HG02938 (cell line): ENCODE data around the gene CMTM4.
A peak's percentile ranks its signal among the peaks of the same experiment; 100 is the strongest.
"Not testable (repeated sequence)": the region's sequence is repeated elsewhere in the genome, so short reads cannot be mapped to it uniquely, and the experiment has no call there.

Experiments used
- ATAC-seq: cut with Tn5 transposase; IDR thresholded peaks from one replicate; pipeline ENCODE4 v1.9.1; 2021; ENCODE audit warnings: mild to moderate bottlenecking, moderate library complexity; ENCODE audit not compliant: unreplicated experiment

CMTM4 gene

DNA sequence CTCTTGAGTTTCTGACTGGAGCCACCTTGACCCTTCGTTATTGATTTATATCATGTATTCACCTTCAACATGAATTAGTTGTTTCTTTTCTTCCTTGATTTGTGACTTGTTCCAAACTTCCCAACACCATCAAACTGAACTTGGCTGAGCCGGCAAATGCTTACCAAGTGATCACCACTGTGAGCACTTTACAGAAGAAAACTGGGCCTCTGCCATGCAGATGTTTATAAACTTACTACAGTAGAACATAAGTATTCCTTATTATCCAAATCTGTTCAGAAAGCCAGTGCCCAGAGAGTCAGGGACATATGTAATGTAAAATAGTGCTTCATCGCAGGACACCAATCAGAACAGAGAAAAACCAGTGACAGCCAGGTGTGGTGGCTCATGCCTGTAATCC, 19.9 kb downstream of the CMTM4 start:
- ATAC-seq = no peak

DNA sequence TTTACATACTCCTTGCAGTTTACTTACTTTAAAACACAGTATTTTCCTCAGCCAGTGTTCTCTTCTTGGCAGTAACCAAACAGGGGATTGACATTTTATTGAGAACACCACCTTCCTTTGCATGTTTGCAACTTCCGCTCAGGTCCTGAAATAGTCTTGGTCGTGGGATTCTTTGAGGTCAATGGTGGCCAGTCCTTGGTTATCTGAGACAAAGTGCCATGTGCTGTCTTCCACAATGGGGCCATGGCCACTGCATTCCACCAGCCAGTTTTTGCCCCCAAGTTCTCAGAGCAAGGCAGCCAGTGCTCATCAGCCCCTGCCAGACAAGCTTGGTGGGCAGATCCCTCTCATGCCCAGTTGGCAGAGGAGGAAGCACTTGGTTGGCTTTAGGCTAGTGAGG, 22.9 kb downstream of the CMTM4 start:
- no peak for ATAC-seq

- no peak for ATAC-seq
These were observed 25.7 kb downstream of the CMTM4 start for GRCh38 chr16:66670691-66671388.

GRCh38 chr16:66668777-66669444, 27.6 kb downstream of the CMTM4 start:
- ATAC-seq = no peak

GRCh38 chr16:66667944-66668343, 28.6 kb downstream of the CMTM4 start:
- no peak for ATAC-seq

DNA sequence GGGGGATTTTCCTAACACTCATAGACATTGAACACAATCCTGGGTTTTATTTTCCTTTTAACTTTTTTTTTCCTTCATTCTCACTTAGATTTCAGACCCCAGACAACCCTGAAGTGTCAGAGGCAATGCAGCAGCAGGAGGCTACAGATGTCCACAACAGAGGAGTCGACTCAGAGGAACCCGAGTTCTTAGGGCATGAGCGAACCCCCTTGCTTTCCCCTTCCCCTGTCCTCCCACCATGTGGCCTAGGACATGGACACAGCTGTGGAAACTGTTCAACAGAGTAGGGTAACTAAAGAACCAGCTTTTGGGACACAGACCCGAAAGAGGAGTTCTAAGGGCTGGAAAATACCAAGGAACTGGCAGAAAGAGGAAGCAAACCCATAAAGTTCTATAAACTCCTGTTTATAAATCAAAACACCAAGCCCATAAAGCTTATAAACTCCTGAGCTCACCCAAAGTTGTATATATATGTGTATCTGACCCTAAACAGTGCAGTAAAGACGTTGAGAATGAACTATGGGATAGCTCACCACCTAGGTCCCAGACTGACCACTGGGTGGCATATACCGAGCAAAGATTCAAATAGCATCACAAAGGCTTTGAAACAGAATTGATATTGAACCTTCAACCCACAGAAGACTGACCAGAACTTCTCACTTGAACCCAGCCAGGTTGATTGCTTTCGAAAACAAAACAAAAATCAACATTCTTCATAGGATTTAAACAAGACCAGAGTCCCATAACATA, 33.9 kb downstream of the CMTM4 start:
- ATAC-seq = no peak

GRCh38 chr16:66661671-66662346, 34.7 kb downstream of the CMTM4 start:
- ATAC-seq = not testable (repeated sequence)

DNA sequence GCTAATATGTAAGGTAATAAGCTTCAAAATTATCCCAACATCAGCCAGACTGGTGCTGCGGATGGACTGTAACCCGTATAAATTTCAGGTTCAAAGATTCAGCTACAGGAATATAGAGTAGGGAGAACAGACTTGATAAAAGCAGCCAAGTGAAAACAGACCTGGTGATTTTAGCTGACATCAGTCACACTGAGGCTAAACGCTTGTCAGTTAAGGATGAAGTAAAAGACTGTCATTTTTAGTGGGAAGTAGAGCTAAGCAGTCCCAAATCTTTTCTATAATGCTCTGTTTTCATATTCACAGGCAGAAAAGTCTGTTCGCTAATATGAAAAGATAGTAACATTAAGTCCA, 35.4 kb downstream of the CMTM4 start:
- ATAC-seq = no peak

DNA sequence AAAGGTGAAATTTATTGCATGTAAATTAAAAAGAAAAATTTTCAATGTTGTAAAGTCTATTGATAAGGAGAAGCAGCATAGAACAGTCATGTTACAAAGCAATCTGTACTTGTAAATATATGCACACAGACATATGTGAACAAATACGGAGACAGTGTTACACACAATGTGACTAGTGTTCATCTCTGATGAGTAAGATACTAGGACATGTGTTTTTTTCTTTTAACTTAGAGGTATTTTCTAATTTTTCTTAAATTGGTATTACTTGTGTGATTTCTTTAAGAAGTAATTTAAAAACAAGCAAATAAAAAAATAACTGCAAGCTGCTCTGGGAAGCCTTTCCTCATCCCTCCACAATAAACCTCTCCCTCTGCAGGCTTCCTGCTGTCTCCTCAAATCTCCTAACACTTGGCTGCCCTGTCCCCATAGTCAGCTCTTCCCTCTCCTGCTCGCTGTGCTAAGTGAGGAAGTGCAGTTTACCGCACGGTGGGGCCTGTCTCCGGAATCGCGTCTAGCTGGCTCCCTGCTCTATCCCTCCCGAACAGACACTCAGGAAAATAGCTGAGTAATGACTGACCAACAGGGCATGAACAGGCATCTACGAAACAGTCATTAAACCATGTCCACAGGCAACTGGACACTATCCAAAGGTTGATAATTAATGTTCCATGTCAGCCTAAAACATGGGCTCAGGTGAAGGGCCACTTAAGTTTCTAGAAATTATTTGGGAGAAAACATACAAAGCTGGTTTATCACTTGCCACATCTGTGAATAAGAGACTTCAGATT, 35.9 kb downstream of the CMTM4 start:
- no peak for ATAC-seq

DNA sequence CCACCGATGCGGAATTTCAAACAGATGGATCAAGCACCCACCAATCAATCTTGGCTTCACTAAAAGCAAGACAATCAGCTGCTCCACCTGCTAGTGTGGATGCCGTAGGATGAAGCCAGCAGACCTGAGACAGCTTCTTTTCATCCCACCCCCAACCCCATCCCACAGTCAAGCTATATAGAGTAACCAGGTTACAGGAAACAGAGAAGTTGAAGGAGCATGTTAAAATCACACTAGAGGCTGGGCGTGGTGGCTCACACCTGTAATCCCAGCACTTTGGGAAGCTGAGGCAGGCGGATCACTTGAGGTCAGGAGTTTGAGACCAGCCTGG, 37.7 kb downstream of the CMTM4 start:
- no peak for ATAC-seq

DNA sequence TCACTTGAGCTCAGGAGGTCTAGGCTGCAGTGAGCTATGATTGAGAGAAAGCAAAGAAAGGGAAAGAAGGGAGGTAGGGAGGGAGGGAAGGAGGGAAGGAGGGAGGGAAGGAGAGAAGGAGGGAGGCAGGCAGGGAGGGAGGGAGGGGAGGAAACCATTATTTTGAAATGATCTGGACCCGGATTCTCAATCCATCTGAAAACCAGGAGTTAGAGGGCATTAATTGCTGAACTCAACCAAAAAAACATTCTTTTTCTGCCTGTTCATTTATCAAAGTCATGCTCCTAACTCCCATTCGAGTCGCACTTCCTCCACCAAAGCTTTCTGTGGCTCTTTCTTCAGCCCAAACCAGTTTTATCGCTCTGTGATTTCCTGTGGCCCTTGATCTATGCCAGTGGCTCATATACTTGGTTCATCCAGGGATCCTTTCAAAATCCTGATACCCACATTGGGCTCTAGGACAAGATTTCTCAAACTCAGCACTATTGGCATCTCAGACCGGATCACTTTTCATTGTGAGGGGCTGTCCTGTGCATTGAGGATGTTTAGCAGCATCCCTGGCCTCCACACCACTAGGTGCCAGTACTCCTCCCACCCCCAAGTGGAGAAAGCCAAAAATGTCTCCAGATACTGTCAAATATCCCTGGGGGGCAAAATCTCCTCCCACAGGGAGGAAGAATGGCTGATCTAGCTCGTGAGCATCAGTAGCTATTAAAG, 38.2 kb downstream of the CMTM4 start:
- no peak for ATAC-seq

GRCh38 chr16:66656547-66656946, 40.0 kb downstream of the CMTM4 start:
- ATAC-seq = no peak

GRCh38 chr16:66653581-66654350, 42.8 kb downstream of the CMTM4 start:
- no peak for ATAC-seq

DNA sequence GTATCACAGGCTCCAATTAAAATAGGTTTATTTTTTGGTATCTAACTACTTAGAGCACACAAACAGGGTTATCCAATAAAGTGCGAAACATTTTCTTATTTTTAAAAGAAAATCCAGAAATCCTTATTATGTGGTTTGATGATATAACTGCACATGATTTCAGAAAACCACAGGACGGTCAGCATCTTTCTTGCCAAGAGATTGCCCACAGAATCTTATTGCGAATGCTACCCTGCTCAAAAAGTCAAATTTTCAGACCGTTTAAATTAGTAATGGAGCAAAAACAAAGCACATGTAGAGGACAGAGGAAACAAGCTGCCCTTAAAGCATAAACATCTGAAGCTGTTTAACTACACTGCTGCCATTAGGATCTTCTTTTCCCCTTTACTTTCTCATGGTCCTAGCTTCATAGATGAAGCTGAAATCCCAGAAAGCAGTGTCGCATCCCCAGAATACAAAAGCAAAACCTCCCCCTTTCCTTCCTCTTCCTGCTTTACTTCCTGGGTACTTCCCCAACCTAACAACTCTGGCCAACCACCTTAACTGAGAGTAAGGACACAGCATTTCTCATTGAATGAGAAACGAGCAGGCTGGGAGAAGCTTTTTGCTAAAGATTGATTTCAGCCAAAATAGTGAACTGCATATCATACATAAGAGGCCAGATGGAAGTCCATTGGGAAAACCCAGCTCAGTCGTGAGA, 43.7 kb downstream of the CMTM4 start:
- no peak for ATAC-seq

- ATAC-seq = no peak
These were observed 44.6 kb downstream of the CMTM4 start for GRCh38 chr16:66651965-66652364.

GRCh38 chr16:66651474-66651765, 45.1 kb downstream of the CMTM4 start:
- no peak for ATAC-seq

DNA sequence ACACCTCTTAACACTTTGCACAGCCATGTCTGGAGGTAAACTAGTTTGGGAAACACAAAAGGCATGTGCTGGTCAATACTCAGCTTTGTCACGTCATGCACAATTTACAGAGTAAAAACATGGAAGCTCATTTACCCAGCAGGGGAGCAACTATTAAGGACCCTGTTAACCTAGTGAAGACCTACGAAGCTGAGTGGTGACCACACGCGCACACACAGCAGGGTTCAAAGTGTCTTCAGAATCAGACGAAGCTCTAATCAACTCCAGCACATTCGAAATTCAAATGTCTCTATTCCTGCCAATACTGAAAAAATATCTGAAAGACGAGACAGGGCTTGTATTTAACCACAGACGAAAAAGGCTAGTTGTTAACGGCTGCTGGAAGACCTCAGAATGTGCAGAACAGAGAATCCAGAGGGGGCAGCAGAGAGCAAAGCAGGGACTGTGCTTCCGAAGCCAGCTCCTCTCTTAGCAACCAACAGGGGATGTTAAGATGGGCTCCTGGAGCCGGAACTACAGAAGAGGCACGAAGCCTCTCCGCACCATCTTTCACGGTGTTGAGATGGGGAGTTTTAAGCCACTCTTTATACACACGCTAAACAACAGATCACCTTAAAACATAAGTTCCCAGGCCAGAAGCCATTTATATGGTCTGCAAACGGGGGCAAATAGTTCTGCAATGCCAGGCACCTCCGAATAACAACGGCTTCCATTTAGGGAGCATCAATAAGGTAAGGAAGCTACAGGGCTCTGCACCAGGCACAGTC, 45.7 kb downstream of the CMTM4 start:
- peak; percentile 98 for ATAC-seq

DNA sequence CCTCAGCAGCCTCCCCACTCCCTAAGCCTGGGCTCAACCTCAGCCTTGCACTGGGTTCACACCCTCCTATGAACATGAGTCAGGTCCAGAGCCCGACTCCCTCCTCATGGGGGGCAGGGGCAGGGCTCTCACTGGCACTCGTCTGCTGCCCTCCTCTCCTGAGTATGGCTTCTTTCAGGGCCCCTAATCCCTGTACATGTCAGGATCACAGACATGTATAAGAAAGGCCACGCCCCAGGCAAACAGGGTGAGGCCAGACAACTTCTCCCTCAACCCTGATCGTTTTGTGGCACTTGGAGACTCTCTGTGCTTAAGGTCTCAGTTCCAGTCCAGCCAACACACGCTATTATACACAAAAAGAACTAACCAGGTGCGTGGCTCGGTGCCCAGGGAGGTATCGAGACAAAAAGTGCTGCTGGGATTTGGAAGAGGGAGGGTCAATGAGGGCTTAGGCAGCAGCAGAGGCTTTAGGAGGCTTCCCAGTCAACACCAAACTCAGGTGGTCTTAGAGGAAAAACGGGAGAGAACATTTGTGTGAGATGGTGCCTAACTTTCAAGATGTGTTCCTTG, 46.8 kb downstream of the CMTM4 start:
- ATAC-seq = no peak
